Fibroblast of mammary gland (primary cell): ENCODE results near the gene HNRNPC.
A peak's percentile ranks its signal among the peaks of the same experiment; 100 is the strongest.
"Not testable (repeated sequence)": the region's sequence is repeated elsewhere in the genome, so short reads cannot be mapped to it uniquely, and the experiment has no call there.

ENCODE experiments used
- DNase-seq: peaks from one replicate; pipeline ENCODE4 v3.0.0-alpha.2; 2010; ENCODE audit warnings: low read depth
- H3K4me3 ChIP-seq: 2 replicates; pipeline ENCODE4 v1.5.1; 2011; ENCODE audit warnings: low read depth, mild to moderate bottlenecking, low read length, moderate library complexity; ENCODE audit not compliant: control insufficient read depth
- TF ChIP-seq, protein P1 (sequence below): conservative IDR thresholded peaks from 2 replicates; pipeline ENCODE4 v1.5.1; 2011; ENCODE audit warnings: low read depth, low read length, inconsistent platforms; ENCODE audit not compliant: control insufficient read depth, insufficient read depth

The HNRNPC gene

DNA sequence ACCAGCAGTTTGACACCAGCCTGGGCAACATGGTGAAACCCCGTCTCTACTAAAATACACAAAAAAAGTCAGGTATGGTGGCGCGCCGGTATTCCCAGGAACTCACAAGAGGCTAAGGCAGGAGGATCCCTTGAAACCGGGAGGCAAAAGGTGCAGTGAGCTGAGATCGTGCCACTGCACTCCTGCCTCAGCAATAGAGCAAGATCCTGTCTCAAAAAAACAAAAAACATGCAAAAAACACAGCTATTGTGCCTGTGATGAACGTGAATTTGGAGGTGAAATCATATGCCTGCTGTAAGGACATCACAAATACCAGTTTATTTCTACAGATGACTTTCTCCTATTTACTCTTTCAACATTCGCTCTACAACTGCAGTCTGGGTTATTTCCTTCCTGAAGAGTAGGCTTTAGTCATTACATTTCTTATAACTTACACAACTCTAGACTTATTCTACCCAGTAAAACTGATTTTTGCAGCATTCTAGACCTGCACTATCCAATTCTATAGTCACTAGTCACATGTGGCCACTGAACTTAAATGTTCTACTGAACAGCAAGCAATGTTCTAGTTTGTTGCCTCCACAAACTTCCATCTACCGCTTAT lies 48.3 kb downstream of the HNRNPC start:
- H3K4me3 ChIP-seq, result no peak overlapping the region
- DNase-seq, result peak; percentile 29
- TF ChIP-seq, protein P1, sequence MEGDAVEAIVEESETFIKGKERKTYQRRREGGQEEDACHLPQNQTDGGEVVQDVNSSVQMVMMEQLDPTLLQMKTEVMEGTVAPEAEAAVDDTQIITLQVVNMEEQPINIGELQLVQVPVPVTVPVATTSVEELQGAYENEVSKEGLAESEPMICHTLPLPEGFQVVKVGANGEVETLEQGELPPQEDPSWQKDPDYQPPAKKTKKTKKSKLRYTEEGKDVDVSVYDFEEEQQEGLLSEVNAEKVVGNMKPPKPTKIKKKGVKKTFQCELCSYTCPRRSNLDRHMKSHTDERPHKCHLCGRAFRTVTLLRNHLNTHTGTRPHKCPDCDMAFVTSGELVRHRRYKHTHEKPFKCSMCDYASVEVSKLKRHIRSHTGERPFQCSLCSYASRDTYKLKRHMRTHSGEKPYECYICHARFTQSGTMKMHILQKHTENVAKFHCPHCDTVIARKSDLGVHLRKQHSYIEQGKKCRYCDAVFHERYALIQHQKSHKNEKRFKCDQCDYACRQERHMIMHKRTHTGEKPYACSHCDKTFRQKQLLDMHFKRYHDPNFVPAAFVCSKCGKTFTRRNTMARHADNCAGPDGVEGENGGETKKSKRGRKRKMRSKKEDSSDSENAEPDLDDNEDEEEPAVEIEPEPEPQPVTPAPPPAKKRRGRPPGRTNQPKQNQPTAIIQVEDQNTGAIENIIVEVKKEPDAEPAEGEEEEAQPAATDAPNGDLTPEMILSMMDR, result no peak

DNA sequence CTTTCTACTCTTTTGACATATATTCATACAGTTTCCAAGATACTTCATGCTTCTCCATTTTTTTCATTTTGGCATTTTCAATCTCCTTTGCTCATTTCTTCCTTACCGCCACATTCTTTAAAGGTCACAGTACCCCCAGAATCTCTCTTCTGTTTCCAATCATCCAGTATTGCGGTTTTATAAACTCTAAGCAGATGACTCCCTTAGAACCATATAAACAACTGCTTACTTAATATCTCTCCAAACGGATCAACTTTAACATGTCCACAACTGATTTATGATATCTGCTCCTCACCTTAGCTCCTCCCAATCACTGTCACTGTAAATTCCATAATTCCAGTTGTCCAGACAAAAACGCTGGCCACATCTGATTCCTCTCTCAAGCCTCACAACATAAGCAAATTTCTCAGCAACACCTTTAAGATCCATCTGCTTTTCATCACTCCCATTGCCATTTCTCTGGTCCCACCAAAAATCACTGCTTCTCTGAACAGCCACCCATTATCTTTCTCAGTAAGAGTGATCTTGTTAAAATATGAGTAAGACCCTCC lies 49.6 kb downstream of the HNRNPC start:
- TF ChIP-seq, protein P1, result no peak
- peak; percentile 38 for DNase-seq
- no peak overlapping the region for H3K4me3 ChIP-seq

DNA sequence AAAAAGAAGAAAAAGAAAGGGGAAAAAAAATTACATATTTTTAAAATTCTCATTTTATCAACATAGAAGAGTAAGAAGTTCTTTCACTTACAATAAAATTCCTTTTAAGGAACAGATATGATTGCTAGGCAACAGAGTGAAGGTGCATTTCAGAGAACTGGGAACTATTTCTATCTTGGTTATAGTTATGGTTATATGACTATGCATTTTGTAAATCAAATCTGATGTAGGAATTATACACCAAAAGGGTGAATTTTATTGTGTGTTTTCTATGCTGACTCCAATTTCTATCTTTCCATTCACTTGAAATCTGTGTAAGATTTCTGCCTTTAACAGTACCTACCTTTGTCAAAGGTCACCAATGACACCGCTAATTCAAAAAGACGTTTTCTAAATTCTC lies 50.1 kb downstream of the HNRNPC start:
- no peak for DNase-seq
- no peak overlapping the region for H3K4me3 ChIP-seq
- TF ChIP-seq, protein P1, result no peak

DNA sequence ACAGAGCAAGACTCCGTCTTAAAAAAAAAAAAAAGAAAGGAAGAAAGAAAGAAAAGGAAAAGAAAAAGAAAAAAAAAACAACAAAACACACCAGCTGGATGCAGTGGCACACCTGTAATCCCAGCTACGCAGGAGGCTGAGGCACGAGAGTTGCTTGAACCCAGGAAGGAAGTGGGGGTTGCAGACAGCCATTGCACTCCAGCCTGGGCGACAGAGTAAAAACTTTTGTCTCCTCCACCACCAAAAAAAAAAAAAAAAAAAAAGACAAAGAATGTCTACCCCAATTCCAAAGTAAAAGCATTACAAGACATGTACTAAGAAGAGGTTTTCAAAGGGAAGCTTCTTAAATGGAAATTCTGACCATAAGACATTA lies 53.4 kb downstream of the HNRNPC start:
- no peak for DNase-seq
- TF ChIP-seq, protein P1, result no peak
- no peak overlapping the region for H3K4me3 ChIP-seq

DNA sequence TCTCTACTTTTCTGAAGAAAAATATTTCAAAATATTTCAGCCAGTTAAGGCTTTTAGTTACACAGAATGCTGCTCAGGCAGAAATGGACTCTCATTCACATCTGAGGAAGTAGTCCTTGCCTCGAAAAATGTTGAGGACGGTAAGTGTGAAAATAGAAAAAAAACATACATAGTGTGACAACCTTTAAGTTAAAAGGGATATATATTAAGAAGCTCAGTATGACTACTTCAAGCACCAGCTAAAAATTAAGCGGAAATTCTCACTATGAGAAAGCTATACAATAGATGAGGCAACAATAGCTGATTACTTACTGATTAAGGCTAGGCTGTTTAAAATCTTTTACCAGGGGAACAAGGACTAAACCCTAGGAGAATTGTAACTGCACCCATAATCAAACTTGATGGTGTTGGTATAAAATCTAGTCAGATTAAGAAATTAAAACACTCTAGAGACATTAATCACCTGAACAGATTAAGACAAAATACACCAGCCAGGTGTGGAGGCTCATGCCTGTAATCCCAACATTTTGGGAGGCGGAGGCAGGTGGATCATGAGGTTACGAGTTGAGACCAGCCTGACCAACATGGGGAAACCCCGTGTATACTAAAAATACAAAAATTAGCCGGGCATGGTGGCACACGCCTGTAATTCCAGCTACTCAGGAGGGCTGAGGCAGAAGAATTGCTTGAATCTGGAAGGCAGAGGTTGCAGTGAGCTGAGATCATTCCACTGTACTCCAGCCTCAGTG lies 53.9 kb downstream of the HNRNPC start:
- H3K4me3 ChIP-seq, result no peak overlapping the region
- TF ChIP-seq, protein P1, result no peak
- DNase-seq, result no peak

DNA sequence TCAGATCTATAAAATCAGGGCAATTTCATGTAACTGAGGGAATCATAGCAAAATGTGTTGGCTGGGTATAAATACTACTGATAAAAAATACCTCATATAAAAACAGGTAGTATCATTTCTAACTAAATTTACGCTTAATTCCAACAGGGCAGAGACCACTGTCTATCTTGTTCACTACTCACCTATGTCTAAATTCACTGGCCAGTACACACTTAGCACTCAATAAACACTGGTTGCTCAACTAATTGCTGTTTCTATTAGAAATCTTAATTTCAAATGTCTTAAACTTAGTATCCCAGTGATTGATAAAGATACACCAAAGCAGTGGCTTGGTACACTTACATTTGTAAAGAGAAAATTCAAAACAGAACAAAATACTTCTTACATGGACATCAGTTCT lies 55.6 kb downstream of the HNRNPC start:
- TF ChIP-seq, protein P1, result no peak
- no peak overlapping the region for H3K4me3 ChIP-seq

DNA sequence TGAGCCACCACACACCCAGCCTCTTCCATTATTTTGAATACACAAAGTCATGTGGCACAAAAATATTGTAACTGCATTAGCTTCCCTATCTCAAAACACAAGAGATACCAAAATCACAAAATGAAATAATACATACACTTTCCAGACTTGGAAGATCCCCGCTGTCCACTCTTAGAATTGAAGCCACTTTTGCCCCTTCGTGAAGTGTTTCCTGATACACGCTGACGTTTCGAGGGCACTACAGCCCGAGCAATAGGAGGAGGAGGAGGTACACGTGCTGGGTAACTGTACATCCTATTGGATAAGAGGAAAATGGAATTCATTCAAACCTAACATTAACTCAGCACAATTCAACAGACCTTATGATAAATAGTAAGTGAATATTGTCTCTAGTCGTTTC lies 56.4 kb downstream of the HNRNPC start:
- H3K4me3 ChIP-seq, DNase-seq: not testable (repeated sequence)

More for the DNA sequence above, 55.6 kb downstream of the HNRNPC start:
- DNase-seq, result no peak
